B cell (primary cell): Measurements from ENCODE around the gene EGFLAM.

Experiments used
- EZH2 ChIP-seq: IDR thresholded peaks from 2 replicates; pipeline ENCODE4 v1.6.1; 2012; ENCODE audit warnings: borderline replicate concordance, low read depth, mild to moderate bottlenecking, moderate library complexity, low read length; ENCODE audit not compliant: insufficient read depth, poor library complexity, severe bottlenecking
- TF ChIP-seq, protein P1 (sequence below): fragments of 200-600 bp; IDR thresholded peaks from one replicate; pipeline ENCODE4 v1.8.0; 2022; ENCODE audit warnings: antibody characterized with exemption, mild to moderate bottlenecking

DNA sequence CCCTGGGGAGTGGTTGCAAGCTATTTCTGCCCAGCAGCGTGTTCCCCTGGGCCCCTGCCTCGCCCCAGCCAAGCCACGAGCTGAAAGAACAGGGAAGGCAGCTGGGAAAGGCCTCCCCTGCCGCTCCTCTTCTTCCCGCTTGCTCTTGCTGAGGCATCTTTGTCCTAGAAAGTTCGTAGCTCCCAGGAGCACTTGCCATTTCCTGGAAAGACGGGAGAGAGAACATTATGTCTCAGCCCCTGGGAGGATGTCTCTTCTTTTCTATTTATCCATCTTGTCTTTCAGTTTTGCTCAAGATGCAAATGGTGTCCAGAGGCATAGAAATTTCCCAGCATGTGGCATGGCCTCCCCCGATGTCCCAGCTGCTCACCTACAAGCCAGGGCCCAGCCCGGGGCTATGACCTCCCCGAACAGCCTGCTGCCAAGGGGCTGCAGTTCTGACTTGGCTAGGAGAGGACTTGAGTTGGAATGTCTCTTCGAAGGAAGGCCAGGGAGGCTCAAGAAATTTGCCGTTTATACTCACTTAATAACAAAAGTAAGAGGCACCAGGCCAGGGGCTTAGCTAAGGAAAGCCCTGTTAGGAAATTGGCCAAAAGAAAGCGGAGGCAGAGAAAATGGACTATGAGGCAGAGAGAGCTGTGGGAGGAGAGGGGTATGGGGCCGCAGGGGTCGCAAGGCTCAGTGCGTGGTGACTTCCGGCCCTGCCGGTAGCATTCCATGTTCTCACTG, 210.8 kb downstream of the EGFLAM start:
- TF ChIP-seq, protein P1, sequence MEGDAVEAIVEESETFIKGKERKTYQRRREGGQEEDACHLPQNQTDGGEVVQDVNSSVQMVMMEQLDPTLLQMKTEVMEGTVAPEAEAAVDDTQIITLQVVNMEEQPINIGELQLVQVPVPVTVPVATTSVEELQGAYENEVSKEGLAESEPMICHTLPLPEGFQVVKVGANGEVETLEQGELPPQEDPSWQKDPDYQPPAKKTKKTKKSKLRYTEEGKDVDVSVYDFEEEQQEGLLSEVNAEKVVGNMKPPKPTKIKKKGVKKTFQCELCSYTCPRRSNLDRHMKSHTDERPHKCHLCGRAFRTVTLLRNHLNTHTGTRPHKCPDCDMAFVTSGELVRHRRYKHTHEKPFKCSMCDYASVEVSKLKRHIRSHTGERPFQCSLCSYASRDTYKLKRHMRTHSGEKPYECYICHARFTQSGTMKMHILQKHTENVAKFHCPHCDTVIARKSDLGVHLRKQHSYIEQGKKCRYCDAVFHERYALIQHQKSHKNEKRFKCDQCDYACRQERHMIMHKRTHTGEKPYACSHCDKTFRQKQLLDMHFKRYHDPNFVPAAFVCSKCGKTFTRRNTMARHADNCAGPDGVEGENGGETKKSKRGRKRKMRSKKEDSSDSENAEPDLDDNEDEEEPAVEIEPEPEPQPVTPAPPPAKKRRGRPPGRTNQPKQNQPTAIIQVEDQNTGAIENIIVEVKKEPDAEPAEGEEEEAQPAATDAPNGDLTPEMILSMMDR = no peak
- TF ChIP-seq EZH2 = no peak
